KG1 (cell line): Measurements from ENCODE around the gene ZP1.
"Not testable (repeated sequence)": the region's sequence is repeated elsewhere in the genome, so short reads cannot be mapped to it uniquely, and the experiment has no call there.

ENCODE experiments used
- DNase-seq: peaks from one replicate; lab custom pipeline; 2025; lab: John Stamatoyannopoulos, UW

The ZP1 gene

GRCh38 chr11:60866911-60867870 is at the start of gene ZP1:
Gene ZP1 (plus strand): TSS chr11:60867542. CDS start chr11:60867562, 20 bp downstream.
- DNase-seq = no peak

GRCh38 chr11:60818057-60818456 is 49.3 kb upstream of the ZP1 start:
- no peak for DNase-seq

- DNase-seq = no peak
Measured at GRCh38 chr11:60821827-60822599, 45.3 kb upstream of the ZP1 start.

- DNase-seq = not testable (repeated sequence)
Measured at GRCh38 chr11:60823745-60824306, 43.5 kb upstream of the ZP1 start.

- no peak for DNase-seq
Measured at GRCh38 chr11:60825118-60825517, 42.2 kb upstream of the ZP1 start.

- DNase-seq = no peak
Measured at GRCh38 chr11:60825790-60826189, 41.6 kb upstream of the ZP1 start.

GRCh38 chr11:60830478-60831142 is 36.7 kb upstream of the ZP1 start:
- peak; percentile 84 for DNase-seq

- peak; percentile 84 for DNase-seq
Measured at GRCh38 chr11:60831143-60831500, 36.2 kb upstream of the ZP1 start.

- no peak for DNase-seq
Measured at GRCh38 chr11:60831501-60832079, 35.8 kb upstream of the ZP1 start.

- DNase-seq = no peak
Measured at GRCh38 chr11:60834742-60835533, 32.4 kb upstream of the ZP1 start.

GRCh38 chr11:60835534-60835846 is 31.9 kb upstream of the ZP1 start:
- no peak for DNase-seq

GRCh38 chr11:60836866-60837515 is 30.4 kb upstream of the ZP1 start:
- DNase-seq = no peak

GRCh38 chr11:60838132-60838531 is 29.2 kb upstream of the ZP1 start:
- no peak for DNase-seq

GRCh38 chr11:60840470-60841430 is 26.6 kb upstream of the ZP1 start:
- no peak for DNase-seq

GRCh38 chr11:60841797-60842667 is 25.3 kb upstream of the ZP1 start, which contains the start of gene CCDC86:
Gene CCDC86 (plus strand): TSS chr11:60842113. CDS start chr11:60842125, 12 bp downstream.
- peak; percentile 96 for DNase-seq

- DNase-seq = no peak
Measured at GRCh38 chr11:60842668-60843600, 24.4 kb upstream of the ZP1 start.
